ENCODE results near the gene BABAM2.

- no peak for TF ChIP-seq TARDBP (IDR thresholded peaks at IDR 0.05)
- no peak for TF ChIP-seq TEAD4 (IDR thresholded peaks at IDR 0.05; ENCODE audit: low read length)
- no peak for TF ChIP-seq TEAD4 (CRISPR knock-in tag; IDR thresholded peaks at IDR 0.05; ENCODE audit: borderline replicate concordance)
- TF ChIP-seq POLR2A (conservative IDR thresholded peaks at IDR 0.05), result no peak
- TF ChIP-seq CHAMP1 (IDR thresholded peaks at IDR 0.05), result no peak
- no peak for TF ChIP-seq POLR2AphosphoS5 (IDR thresholded peaks at IDR 0.05; ENCODE audit: control insufficient read depth, insufficient read depth, low read depth, low read length)
- TF ChIP-seq MYC (IDR thresholded peaks at IDR 0.05; ENCODE audit: low read depth, low read length), result no peak
- TF ChIP-seq MYC (CRISPR knock-in tag; IDR thresholded peaks at IDR 0.05; ENCODE audit: borderline replicate concordance, low read depth), result no peak
- TF ChIP-seq ZBTB43 (CRISPR knock-in tag; IDR thresholded peaks at IDR 0.05), result no peak
Observed at GRCh38 chr2:28148566-28148965, 258.0 kb downstream of the BABAM2 start.
